Measurements from ENCODE around the gene FSCN2.
"Not testable (repeated sequence)": the region's sequence is repeated elsewhere in the genome, so short reads cannot be mapped to it uniquely, and the experiment has no call there.

FSCN2 gene

DNA sequence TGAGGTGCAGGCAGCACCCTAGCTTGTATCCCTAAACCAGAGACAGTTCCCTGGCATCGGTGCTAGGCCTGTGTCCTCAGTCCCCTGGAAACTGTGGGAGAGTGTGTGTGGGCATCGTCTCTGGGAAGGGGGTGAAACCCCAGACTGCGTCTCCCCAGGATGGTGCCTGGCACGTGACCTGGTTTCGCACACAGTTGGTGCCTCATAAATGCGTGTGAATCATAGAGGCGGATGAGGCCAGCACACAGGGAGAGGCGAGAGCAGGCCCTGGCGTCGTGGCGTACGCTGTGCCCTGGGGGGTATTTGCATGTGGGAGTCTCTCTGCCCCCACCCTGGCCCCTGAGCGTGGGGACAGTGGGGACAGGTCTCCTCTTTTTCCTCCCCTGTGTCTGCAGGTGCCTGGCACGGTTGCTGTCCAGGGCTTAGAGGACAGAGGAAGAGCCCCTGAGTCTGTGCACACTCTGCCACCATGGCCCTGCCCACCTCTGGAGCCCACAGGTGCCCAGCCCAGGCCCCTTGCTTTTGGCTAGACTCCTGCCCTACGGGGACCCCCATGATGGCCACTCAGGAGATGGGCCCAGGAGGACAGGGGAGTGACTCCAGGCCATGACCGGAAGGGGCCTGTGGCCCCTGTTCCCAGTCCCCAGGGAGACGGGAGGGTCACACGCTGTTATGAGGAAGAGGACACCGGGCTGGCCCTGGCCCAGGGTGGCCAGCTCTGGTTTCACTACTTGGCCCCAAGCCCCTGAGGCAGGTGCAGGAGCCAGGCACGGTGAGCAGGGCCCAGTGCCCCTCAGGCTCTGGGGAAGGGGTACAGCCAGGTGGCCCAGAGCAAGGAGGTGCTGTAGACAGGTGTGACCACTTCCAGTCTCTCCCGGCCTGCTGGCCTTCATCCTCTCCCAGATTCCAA, 1.3 kb upstream of the FSCN2 start:
- DNase-seq, result no peak

- DNase-seq, result no peak
These were observed 140 bp downstream of the FSCN2 start for GRCh38 chr17:81528384-81528650.

GRCh38 chr17:81528651-81529436, 667 bp downstream of the FSCN2 start:
- DNase-seq, result peak; percentile 47 to 76

DNA sequence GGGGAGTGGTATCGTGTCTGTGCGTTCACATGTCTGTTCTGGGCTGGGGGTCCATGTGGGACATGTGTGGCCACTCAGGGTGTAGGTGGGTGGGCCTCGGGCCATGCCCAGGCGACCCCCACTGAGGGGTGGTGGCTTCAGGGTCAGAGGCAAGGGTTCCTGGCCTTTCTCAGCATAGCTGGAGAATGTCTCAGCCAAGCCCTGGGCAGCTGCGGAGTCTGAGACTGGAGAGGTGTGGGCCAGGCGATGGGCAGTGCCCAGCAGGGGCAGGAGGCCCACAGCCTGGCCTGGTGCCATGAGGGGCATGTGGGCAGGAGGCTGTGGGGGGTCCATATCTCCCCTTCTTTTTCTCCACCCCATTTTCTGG, 1.2 kb downstream of the FSCN2 start:
- DNase-seq, result no peak

GRCh38 chr17:81531013-81531412, 2.8 kb downstream of the FSCN2 start:
- DNase-seq, result not testable (repeated sequence)

DNA sequence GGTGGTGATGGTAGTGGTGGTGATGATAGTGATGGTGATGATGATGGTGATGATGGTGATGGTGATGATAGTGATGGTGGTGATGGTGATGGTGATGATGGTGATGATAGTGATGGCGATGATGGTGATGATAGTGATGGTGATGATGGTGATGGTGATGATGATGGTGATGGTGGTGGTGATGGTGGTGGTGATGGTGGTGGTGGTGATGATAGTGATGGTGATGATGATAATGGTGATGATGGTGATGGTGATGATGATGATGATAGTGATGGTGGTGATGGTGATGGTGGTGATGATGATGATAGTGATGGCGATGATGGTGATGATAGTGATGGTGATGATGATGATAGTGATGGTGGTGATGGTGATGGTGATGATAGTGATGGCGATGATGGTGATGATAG, 3.8 kb downstream of the FSCN2 start:
- DNase-seq, result not testable (repeated sequence)

DNA sequence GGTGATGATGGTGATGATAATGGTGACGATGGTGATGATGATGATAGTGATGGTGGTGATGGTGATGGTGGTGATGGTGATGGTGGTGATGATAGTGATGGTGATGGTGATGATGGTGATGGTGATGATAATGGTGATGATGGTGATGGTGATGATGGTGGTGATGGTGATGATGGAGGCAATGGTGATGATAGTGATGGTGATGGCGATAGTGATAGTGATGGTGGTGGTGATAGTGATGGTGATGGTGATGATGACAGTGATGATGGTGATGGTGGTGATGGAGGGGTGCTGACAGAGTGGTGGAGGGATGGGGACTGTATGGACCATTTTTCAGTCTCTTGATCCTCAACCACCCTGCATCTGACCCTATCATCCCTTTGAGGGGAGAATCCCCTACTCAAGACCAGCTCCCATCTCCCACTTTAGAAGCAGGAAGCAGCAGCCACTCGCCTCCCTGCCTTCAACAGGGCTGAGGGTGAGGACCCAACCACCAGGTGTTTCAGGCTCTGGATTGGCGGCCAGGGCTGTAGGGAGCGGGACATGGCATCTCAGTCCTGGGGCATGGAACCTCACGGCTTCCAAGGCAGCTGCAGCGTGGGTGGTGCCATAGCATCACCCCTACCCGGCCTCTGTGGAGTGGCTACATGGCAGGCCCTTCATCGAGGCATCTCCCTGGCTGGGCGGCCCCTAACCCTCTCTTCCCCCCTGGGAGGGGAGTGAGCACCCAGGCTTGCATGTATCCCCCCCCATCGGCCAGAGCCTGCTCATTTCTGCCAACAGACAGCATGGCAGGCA, 4.5 kb downstream of the FSCN2 start:
- DNase-seq, result no peak

DNA sequence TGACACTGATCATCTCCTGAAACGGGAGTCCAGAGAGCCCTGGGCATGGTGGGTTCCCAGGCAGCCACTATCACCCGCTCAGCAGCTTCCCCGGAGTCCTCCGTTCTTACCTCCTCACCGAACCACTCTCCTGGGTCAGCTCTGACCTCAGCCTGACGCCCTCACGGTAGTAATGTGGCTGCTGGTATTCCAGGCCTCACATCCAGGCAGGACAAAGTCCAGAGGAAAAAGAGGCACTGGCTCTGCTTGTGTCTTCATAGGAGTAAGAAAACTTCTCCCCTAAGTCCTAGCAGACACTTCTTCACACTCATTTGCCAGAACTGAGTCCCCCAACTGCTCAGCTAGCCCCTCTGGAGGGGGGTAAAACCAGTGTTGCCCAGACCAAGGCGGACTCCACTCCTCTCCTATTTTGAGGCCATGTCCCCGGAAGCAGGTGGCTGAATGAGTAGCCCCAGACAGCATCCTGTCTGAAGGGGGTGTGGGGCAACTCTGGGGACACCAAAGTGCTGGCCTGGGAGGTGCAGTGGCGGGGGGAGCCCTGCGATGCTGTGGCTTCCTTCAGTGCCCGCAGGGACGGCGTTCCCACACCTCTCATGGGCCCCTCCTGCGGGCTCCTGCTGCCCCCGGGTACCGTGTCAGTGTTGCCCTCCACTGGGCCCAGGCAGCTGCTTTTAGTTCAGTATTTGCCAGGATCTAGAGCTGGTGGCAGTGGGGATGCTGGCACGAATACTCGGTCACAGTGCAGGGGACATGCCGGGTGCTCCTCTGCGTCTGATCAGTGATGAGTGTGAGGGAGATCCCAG, 5.4 kb downstream of the FSCN2 start:
- peak in 1 of 2 experiments; percentile 49 for DNase-seq

- peak; percentile 29 to 77 for DNase-seq
These were observed 6.2 kb downstream of the FSCN2 start for GRCh38 chr17:81534157-81535006.

DNA sequence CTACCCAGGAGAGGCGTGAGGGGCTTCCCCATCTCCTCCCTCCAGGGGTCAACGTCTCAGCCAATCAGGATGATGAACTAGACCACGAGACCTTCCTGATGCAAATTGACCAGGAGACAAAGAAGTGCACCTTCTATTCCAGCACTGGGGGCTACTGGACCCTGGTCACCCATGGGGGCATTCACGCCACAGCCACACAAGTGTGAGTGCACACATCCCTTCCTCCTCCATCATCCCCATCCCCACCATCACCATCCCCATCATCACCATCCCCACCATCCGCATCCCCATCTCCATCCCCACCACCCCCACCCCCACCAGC, 6.8 kb downstream of the FSCN2 start:
- DNase-seq, result no peak

- no peak for DNase-seq
These were observed 7.5 kb downstream of the FSCN2 start for GRCh38 chr17:81535480-81536298.

GRCh38 chr17:81536299-81537290, 8.4 kb downstream of the FSCN2 start:
- DNase-seq, result no peak

GRCh38 chr17:81537343-81537855, 9.2 kb downstream of the FSCN2 start:
- peak; percentile 92 to 96 for DNase-seq

GRCh38 chr17:81537856-81538555, 9.8 kb downstream of the FSCN2 start:
- DNase-seq, result peak; percentile 95 to 99

DNA sequence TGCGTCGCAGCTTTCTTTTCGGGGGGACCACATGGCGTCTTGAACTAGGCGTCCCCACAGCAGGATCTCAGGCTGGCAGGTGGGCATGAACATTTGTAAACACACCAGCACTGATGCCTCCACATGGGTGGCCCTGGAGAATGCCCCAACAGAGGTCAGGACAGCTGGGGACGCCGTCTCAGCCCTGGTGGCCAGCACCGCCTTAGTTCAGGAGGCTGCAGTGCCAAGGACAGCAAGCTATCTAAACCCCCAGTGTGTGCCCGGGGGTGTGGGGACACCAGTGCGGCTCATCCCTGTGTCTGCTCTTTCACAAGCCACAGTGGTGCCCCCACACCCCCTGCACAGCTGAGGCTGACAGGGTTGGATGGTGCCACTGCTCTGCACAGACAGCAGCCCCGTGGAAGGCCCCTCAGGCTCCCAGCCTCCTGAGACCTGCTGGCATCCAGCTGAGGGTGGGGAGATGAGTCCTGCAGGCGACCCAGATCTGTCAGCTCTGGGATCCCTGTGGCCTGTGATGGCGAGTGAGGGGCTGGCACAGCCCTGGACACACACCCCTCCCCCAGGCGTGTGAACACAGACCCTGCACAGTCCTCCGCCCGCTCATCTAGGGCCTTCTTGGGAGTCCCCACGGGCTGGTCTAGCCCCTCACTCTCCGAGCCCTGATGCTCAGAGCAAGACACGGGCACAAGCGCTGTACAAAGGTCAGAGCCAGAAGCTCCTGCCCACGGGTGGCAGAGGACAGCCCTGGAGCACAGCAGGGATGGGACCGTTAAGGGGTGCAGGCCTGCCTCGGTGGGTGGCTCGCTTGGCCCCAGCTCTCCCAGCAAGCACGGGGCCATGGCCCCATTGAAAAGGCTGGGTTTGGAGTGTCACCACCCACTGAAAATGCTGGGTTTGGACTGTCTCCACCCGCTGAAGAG, 10.7 kb downstream of the FSCN2 start:
- no peak for DNase-seq

GRCh38 chr17:81539571-81539900, 11.4 kb downstream of the FSCN2 start:
- no peak for DNase-seq

- no peak for DNase-seq
These were observed 11.9 kb downstream of the FSCN2 start for GRCh38 chr17:81539961-81540675.
